Endothelial cell of hepatic sinusoid (primary cell): Measurements from ENCODE around the gene CRB2.

Source experiments
- in situ Hi-C: cut with HindIII; loops from 2 replicates; pipeline ENCODE4 v1.10.0; 2017; ENCODE audit warnings: low sequenced_read_pairs

CRB2 gene

DNA sequence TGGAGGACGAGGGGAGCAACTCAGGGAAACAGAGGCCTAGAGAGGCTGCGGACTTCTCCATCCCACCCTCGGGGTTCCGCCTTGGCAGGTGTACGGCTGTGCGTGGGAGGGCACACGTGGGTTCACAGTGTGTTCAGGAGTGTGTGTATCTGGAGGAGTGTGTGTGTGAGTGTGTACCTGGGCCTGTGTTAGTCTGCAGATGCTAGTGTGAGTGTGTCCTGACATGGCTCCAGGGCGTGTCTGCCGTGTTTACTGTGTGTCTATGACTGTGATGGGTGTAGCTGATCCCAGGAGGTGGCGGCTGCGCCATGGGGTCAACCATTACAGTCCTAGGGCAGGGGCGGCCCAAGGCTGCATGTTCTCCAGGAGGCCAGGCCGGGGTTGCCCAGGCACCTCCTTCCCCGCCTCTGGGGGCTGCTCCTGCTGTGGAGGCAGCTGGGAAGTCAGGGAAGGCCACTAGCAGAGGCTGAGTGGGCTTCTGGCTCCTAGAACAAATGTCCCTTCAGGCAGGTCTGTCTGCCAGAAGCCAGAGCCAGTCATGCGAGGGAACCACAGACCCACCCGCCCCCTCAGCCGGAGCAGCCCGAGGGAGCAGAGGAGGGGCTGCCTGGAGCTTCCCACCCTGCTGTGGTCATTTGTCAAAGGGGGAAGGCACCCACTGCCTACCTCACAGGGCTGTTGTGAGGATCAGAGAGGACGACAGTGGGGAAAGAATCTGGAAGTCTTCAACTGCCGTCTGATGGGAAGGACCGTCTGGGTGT lies 21.4 kb downstream of the CRB2 start:
- in situ Hi-C loops = no loop called here

DNA sequence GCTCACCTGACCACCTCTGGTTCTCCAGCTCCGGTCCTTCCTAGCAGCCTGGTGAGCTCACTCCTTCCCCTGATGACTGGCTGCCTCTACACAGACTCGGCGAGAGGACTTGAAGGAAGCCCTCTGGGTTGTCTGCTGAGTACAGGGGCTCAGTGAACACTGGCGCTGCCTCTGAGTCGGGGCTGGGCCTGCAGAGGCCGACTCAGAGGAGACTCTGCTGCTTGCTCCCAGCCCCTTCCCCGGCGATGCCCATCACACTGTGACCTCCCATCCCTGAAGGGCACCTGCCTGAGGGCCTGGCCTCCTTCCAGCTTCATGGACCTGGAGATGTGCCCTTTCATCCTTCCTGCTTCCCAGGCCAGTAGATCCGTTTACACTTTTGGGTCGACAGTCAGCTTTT lies 22.0 kb downstream of the CRB2 start:
- in situ Hi-C loops = no loop called here

- in situ Hi-C loops = no loop called here
Measured at GRCh38 chr9:123378956-123379660, 23.1 kb downstream of the CRB2 start.

DNA sequence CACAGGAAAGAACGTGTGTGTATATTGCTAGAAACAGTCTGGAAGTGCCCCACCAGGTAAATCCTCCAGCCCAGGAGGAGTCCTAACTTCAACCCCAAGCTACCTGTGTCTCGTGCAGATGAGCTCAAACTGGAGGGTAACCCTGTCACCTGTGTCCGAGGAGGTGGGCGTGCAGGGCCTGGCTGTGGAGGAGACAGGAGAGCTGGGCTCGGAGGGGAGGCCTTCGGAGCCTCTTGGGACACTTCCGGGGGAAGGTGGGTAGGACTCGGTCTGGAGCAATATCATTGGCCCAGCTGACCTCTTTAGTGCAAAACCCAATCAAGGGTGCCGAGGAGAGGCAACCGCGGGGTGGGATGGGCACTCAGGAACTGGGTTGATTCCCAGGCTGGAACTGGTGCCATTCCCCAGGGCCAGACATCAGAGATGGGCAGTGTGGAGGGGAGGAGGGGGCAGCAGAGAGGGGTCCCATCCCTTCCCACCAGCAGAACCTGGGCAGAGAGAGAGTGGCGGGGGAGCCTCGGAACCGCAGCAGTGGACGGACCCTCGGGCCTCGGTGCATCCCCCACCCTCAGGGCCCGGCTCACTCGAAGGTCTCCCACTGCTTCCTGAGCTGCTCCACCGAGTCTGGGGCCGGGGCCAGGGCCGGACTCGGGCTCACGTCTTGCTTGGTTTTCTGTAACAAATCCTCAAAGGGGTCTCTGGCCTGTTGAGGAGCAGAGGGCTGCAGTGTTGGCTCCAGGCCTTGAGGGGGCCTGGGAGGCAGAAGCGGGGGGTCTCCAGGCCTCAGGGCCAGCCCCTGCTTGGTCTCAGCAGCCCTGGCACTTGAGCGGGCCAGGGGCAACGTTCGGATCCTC lies 25.1 kb downstream of the CRB2 start:
- in situ Hi-C loops = no loop called here

DNA sequence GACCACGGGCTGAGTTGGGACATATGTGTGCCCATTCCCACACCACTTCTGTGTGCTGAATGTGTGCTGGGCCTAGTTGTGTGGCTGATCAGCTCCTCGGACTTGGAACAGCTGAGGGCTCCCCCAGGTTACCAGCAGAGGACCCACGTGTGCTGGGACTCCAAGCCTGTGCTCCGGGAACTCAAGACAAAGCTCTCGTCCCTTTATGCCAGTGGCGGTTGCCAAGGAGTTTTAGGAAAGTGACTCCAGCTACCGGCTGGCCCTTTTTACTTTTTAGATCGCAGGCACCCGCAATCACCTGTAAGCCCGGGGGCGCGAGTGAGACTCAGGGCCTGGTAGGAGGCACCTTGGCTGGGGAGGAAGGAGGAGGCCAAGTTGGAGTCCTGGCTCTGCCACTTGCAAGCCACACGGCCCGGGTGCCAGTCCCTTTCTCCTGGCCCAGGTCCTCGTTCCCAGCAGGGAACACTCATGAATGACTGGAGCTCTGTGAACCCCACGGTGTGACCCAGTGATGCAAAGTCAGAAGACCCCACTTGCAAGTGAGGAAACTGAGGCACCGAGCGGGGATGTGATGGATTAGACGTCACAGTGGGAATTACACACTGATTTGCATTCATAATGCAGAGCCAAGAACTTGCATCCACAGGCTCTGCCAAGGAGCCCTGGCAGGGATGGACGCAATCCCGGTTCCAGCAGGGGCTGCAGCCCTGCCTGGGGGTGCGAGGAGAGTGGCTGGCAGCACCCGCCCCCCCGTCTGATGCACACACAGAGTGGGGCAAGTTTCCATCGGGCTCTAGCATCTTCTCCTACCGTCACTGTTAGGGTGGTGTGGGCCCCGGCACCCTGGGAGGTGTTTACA lies 26.9 kb downstream of the CRB2 start:
- in situ Hi-C loops = no loop called here

DNA sequence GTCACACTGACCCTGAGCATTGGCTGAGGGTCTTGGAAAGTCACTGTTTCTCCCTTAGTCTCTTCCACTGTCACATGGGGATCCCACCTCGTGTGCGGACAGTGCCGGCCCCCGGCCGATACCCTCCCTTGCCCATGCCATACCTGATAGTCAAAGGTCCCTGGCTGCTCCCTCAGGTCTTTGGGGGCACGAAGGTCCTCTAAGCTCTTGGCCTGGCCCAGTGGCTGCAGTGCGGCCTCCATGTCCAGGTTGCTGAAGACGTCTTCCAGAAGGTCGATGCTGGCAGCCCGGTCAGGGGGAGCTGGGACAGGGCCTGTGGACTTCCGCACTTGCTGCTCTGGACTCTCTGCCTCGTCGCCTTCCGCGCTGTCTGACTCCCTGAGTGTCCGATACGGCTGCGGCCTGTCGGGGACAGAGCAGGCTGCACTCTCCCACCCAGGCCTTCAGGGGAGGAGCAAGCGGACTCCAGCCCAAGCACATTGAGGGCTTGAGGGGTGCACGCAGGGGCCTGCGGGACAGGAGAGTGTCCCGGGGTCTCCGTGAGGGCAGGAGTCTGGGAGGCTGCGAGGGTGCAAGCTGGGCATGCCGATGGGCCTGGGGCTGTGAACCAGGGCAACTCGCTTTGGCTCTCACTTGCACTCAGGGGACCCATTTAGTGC lies 27.6 kb downstream of the CRB2 start:
- in situ Hi-C loops = no loop called here

GRCh38 chr9:123387686-123388085 lies 31.7 kb downstream of the CRB2 start:
- in situ Hi-C loops = no loop called here

GRCh38 chr9:123389070-123389469 lies 33.1 kb downstream of the CRB2 start:
- in situ Hi-C loops = no loop called here

- in situ Hi-C loops = no loop called here
Measured at GRCh38 chr9:123389698-123390097, 33.7 kb downstream of the CRB2 start.

DNA sequence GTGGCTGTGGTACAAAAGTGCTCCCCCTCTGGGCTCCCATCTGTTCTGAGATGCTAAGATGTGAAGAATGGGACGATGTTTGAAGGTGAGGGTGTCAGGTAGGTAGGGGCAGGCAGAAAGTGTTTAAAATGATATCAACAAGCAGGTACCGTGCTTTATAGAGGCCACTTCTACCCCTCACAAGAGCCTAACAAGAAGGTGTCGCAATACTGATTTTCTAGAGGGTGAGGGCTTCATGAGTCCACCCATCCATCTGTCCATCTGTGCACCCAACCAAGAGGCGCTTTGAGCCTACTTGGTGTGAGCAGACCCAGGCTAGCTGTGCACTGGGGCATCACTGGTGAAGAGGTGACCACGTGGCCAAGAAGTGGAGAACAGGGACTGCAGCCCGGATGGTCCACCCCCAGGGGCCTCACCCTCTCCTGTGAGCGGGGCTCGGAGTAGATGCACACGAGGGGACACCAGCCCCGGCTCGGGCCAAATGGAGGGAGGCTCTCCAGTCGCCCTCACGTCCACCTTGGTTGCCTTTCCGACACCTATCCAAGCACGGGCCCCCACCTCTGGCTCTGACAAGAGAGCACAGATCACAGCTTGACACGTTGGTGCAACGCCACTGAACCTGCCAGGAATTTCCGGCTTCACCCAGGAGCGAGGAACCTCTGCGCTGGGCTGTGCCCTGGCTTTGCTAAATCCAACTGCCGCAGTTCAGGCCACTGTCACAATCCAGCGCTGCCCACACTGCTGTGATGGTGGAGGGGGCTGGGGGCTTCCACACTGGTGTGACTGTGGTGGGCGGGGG lies 34.5 kb downstream of the CRB2 start:
- in situ Hi-C loops = no loop called here

- in situ Hi-C loops = no loop called here
Measured at GRCh38 chr9:123391233-123391632, 35.2 kb downstream of the CRB2 start.

DNA sequence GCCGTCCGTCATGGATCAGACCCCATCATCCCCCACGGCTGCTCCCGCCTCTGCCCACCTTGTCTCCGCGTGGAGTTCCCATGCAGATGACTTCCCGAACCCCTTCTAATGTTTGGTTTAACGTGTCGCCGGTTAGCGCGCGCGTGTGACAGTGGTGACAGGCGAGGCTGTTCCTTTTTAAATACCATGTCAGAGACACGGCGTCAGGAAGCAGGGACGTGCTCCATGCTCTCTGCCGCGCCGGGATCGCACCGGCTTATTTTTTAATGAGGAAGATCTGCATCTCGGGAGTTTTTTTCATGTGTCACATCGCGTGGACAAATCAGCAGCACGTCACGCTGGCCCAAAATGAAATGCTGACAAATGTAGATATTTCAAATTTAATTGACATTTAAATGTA lies 35.9 kb downstream of the CRB2 start:
- in situ Hi-C loops = no loop called here

DNA sequence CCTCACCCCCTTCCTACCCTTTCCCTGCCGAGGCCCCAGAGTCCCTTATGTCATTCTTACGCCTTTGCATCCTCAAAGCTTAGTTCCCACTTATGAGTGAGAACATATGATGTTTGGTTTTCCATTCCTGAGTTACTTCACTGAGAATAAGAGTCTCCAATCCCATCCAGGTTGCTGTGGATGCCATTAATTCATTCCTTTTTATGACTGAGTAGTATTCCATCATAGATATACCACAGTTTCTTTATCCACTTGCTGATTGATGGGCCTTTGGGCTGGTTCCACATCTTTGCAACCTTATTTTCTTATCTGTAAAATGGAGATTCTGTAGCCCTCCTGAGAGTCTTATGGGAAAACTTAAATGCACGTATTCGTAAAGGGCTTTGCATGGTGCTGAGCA lies 36.8 kb downstream of the CRB2 start:
- in situ Hi-C loops = no loop called here

DNA sequence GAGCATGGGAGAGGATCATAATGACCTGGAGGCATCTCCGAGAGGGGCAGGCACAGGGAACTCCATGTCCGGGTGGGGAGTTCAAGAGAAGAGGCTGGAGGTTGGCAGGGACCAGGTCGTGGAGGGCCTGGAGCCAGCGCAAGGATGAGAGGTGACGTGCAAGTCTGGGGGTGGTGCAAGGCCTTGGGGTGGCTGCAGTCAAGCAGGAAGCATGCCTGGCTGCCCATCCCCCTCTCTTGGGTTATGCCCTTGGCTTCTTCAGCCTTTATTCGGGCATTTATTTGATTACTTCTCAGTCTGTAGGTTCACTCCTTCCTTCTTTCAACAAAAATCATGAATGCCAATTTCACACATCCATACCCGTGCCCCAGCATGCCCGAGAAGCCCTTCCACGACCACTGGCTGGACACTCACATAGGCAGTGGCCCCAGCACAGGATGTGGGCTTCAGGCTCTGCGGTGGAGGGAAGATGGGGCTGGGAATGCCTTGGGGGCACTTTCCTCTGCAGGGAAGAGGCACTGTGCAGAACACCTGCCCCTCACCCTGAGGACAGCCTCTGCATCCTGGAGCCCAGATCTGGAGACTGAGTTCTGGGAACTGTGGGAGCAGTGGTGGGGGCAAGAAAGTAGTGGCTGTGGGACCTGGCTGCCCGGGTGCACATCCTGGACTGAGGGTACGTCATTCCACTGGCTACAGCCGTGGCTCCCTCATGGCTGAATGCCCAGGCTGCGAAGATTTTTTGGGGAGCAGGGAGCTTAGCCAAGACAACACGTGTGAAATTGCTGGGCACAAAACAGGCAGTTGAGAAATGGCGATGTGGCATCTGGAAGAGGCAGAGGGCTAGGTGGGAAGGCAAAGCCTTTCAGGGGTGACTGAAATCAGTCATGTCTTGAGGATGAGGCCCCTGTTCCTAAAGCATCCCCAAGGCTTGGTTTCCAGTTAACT lies 38.6 kb downstream of the CRB2 start:
- in situ Hi-C loops = no loop called here

DNA sequence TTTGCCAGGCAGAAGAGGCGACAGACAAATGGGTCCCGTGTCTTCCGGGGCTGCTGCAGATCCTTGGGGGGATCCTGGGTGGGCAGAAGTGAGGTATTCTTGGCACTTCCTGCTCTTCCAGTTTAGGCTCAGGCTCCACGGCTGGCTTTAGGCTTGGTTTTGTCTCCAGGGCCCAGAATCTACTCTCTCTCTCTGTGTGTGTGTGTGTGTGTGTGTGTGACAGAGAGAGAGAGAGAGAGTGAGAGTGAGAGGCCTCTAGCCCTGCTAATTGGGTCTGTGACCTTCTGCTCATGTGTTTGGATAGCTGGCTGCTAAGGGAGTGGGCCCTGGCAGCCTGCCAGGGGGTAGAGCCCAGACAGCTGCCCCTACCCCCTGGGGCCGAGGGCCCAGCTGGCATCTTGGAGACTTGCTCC lies 39.3 kb downstream of the CRB2 start:
- in situ Hi-C loops = no loop called here

- in situ Hi-C loops = no loop called here
Measured at GRCh38 chr9:123395689-123396511, 39.9 kb downstream of the CRB2 start.

DNA sequence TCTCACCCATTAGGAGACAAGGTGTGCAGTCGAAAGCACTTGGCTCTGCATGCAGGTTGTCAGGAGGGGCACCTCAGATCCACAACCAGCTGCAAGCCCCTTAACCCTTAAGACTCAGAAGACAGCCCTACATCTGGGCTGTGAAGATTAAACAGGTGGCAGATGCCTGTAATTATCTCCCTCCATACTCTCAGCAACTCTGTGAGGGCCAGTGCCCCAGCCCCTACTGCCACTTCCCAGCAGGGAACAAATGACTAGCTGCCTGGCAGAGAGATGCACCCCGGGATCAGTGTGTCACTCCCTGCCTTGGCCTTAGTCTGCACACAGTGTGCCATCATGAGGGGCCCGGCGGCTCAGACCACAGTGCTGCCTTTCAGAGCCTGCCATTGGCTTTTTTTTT lies 42.0 kb downstream of the CRB2 start:
- in situ Hi-C loops = no loop called here
